Epithelial cell of prostate (primary cell): ENCODE data around the gene RNFT2.
"Not testable (repeated sequence)": the region's sequence is repeated elsewhere in the genome, so short reads cannot be mapped to it uniquely, and the experiment has no call there.

ENCODE experiments used
- DNase-seq: peaks from one replicate; pipeline ENCODE4 v3.0.0-alpha.2; 2011; ENCODE audit warnings: low read depth, low spot score
- H3K27ac ChIP-seq: fragments of 450-650 bp; 2 replicates; pipeline ENCODE4 v1.5.1; 2017; ENCODE audit warnings: mild to moderate bottlenecking

The RNFT2 gene

DNA sequence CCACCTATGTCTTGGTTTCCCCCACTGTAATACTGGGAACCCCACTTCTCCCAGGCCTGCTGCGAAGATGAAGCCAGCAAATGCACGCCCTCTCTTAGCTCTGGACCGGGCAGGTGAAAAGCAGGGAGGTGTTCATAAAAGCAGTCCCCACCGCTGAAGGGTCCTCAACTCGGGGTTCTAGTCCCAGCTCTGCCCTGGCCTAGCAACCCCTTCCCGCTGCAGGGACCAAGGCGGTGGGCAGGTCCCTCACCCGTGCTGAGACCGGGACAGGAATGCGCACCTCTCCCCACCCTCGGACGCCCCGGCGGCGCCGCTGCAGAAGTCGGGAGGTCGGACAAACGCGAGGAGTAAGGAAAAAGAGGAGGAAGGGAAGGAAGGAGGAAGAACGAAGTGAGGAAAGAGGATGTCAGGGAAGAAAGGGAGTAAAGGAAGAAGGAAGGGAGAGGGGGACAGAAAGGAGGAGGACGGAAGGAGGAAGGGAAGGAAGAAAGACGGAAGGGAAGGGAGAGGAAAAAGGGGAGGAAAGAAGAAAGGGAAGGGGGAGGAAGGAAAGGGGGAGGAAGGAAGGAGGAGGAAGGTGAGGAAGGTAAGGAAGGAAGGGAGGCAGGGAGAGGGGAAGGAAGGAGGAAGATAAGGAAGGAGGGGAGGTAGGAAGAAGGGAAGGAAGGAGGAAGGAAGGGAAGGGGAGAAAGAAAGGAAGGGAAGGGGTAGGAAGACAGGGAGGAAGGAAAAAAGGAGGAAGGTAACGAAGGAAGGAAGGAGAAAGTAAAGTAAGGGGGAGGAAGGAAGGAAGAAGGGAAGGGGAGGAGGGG is 947 bp upstream of the RNFT2 start:
- no peak for DNase-seq
- H3K27ac ChIP-seq: peak overlapping the region; percentile 21

DNA sequence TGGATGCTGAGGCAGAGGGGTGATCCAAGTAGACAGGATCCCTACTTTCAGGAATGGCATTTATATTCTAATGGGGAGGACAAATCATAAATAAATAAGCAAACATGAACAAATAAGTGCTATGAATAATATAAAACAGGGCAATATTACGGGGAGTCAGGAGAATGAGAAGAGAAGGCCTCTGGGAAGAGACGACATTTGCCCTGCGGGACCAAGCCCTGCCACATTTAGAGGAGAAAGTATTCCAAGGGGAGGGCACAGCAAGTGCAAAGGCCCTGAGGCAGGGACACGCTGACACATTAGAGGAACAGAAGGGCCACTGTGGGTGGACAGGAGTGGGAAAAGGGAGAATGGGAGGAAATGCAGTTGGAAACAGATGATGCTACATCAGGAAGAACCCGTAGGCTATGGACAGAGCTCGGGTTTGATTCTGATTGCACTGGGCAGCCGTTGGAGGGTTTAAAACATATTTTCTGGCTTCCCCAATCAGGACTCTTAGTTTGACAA is 1.3 kb downstream of the RNFT2 start:
- no peak for DNase-seq
- H3K27ac ChIP-seq: no peak overlapping the region

DNA sequence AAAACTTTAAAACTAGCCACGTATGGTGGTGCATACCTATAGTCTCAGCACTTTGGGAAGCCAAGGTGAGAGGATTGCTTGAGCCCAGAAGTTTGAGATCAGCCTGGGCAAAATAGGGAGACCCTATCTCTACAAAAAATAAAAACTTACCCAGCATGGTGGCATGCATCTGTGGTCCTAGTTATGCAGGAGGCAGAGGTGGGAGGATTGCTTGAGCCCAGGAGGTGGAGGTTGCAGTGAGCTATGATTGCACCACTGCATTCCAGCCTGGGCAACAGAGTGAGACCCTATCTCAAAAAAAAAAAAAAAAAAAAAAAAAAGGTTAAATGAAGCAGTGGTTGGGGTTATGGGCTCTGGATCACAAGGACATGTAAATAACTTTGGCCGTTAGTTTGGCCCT is 4.7 kb downstream of the RNFT2 start:
- not testable (repeated sequence) for DNase-seq, H3K27ac ChIP-seq

DNA sequence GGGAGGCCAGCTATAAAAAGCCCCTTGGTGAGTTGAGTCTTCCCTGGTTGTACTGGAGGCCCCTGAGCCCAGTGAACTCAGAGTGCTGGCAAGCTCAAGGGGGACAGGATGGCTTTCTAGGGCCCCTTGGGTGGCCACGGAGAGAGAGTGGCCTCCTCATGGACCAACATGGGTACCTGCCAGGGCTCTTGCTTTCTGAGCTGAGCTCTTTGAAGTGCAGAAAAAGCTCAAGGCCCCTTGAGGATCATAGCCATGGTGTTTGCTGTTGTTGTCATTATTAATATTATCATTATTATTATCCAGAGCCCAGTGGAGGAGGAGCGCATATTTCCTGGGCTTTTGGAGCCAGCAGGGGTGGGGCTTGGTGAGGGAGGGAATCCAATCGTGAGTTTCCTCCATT is 6.7 kb downstream of the RNFT2 start:
- H3K27ac ChIP-seq: no peak overlapping the region
- DNase-seq: no peak

- DNase-seq: no peak
- H3K27ac ChIP-seq: no peak overlapping the region
These were observed 7.4 kb downstream of the RNFT2 start for GRCh38 chr12:116745554-116745953.

DNA sequence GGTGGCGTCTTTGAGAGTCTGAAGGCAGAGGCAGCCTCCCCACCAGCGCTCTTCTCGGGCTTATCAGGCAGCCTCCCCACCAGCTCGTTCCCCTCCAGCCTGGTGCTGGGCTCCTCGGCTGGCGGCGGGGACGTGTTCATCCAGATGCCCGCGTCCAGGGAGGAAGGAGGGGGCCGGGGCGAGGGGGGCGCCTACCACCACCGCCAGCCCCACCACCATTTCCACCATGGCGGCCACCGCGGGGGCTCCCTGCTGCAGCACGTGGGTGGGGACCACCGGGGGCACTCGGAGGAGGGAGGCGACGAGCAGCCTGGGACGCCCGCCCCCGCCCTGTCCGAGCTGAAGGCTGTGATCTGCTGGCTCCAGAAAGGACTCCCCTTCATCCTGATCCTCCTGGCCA is 11.8 kb downstream of the RNFT2 start:
- no peak for DNase-seq
- H3K27ac ChIP-seq: no peak overlapping the region

DNA sequence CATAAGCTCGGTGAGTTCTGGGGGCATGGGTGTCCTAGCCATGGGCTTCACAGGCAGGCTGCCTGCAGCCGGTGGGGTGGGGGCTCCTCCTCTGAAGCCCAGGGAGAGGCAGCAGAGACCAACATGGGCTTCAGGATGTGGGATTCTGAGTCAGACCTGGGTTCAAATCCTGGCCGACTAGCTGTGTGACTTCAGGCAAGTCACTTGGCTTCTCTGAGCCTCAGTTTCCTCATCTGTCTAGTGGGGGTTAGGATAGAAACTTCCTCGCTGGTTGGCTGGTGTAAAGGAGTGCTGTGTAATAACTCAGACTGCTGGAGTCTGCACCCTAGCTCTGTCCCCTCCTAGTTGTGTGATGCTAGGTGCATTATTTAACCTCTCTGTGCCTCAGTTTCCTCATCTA is 12.2 kb downstream of the RNFT2 start:
- DNase-seq: no peak
- H3K27ac ChIP-seq: no peak overlapping the region

DNA sequence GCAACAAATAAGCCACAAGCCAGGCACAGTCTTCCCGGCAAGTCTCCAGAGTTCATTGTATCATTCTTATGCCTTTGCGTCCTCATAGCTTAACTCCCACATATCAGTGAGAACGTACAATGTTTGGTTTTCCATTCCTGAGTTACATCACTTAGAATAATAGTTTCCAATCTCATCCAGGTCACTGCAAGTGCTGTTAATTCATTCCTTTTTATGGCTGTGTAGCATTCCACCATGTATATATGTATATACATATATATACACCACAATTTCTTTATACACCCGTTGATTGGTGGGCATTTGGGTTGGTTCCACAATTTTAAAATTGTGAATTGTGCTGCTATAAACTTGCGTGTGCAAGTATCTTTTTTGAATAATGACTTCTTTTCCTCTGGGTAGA is 16.0 kb downstream of the RNFT2 start:
- not testable (repeated sequence) for H3K27ac ChIP-seq, DNase-seq

- DNase-seq, H3K27ac ChIP-seq: not testable (repeated sequence)
These were observed 16.7 kb downstream of the RNFT2 start for GRCh38 chr12:116754783-116755182.

- no peak for DNase-seq
- no peak overlapping the region for H3K27ac ChIP-seq
These were observed 21.9 kb downstream of the RNFT2 start for GRCh38 chr12:116759783-116760621.

GRCh38 chr12:116760622-116761020 is 22.5 kb downstream of the RNFT2 start:
- DNase-seq: no peak
- no peak overlapping the region for H3K27ac ChIP-seq

DNA sequence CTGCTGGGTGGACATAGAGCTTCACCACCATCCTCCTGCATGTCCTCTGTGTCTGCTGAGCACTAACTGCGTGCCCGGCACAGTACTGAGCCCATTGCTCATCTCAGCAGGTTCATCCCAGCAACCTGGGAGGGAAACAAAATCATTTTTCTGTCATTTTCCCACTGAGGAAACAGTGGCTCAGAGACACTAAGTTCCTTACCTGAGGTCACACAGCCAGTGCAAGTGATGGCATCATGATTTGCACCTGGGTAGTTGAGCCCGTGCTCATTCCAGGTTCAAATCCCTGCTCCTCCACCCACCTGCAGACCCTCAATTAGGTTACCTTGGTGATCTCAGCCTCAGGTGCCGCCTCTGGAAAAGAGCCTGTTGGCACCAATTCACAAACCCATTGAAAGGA is 23.4 kb downstream of the RNFT2 start:
- no peak overlapping the region for H3K27ac ChIP-seq
- DNase-seq: no peak

- no peak for DNase-seq
- no peak overlapping the region for H3K27ac ChIP-seq
These were observed 27.2 kb downstream of the RNFT2 start for GRCh38 chr12:116765271-116765670.

DNA sequence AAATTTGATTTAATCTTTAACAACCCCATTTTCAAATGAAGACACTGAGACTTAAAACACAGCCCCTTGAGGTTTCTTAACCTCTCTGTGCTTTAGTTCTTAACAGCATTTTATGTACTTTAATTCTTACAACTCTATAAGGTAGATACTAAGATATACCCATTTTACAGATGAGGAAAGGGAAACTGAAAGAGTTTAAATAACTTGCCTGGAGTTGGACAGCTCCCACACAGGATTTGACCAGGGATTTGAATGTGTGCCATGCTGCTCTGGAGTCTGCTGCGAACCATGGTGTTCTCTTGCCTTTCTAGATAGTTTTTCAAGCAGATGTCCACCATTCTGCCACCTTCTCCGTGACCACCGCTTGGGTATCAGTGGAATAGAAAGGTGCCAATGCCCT is 28.2 kb downstream of the RNFT2 start:
- no peak for DNase-seq
- no peak overlapping the region for H3K27ac ChIP-seq

- no peak overlapping the region for H3K27ac ChIP-seq
- DNase-seq: no peak
These were observed 28.6 kb downstream of the RNFT2 start for GRCh38 chr12:116766746-116767145.

DNA sequence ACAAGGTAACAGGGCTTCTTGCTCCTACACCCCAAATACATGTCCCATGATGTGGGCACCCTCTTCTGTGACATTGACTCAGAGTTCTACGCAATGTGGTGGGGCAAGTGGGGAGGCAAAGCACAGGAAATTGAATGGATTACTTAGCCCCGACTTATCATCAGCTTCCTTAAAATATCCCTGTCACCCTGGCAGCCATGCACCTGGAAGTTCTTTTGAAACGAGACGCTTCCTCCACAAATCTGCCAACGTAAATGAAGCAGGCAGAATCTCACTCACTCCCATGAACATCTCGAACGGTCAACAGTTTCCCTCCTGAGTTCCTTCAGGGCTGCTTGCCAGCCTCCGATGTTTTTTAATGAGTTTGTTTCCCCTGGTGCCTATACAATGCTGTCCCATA is 33.5 kb downstream of the RNFT2 start:
- H3K27ac ChIP-seq: no peak overlapping the region
- no peak for DNase-seq

DNA sequence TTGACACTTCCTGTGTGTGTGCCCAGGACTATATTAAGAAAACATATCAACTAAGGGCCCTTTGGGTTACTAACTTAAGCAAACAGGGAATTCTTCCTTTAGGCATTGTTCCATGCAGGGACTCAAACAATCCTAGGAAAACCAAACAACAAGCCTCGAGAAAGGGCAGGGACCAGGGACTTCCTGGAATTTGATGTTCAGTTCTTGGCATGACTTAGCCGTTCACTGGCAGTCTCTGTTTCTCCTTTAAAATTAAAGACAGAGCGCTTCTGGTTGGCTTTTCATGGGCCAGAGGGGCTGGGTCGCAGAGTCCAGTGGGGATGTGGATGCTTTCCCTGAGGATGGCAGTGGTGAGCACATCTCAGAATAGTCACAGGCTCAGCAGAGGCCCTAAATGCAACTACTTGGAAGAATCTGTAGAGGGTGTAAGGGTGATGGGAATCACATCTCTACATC is 35.2 kb downstream of the RNFT2 start:
- DNase-seq: no peak
- no peak overlapping the region for H3K27ac ChIP-seq

DNA sequence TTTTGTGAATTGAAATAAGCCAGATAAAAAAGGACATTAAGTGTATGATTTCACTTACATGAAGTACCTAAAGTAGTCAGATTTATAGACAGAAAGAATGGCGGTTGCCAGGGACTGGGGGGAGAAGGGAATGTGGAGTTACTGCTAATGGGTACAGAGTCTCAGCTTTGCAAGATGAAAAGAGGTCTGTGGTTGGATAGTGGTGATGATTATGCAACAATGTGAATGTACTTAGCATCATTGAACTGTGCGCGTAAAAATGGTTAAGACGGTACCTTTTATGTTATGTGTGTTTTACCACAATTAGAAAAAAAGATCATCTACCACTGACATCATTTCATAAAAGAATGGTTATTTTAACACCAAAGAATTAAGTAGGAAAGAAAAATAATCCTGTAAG is 35.9 kb downstream of the RNFT2 start:
- no peak overlapping the region for H3K27ac ChIP-seq
- no peak for DNase-seq

DNA sequence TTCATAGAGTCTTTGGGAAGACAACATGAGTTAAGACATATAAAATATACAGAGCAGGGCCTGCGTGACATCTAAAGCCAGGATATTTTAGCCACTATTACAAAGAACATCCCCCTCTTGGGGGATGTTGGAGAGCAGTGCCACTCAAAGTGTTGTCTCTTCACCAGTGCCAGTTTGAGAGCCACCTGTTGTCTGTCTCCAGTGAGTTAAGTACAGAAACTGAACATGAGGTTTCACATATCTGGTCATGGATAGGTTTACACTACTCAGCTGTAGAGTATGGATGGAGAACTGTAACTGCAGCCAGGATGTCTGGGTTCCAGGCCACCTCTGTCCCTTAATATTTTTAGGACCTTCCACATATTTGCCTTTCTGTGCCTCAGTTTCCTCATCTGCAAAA is 39.1 kb downstream of the RNFT2 start:
- no peak overlapping the region for H3K27ac ChIP-seq
- DNase-seq: no peak

GRCh38 chr12:116779597-116779996 is 41.5 kb downstream of the RNFT2 start:
- H3K27ac ChIP-seq: no peak overlapping the region
- no peak for DNase-seq

GRCh38 chr12:116780942-116781341 is 42.8 kb downstream of the RNFT2 start:
- DNase-seq: no peak
- H3K27ac ChIP-seq: no peak overlapping the region
